ENCODE data around the gene APBA1.

GRCh38 chr9:69411246-69411645, 260.9 kb downstream of the APBA1 start:
- TF ChIP-seq, protein P1, sequence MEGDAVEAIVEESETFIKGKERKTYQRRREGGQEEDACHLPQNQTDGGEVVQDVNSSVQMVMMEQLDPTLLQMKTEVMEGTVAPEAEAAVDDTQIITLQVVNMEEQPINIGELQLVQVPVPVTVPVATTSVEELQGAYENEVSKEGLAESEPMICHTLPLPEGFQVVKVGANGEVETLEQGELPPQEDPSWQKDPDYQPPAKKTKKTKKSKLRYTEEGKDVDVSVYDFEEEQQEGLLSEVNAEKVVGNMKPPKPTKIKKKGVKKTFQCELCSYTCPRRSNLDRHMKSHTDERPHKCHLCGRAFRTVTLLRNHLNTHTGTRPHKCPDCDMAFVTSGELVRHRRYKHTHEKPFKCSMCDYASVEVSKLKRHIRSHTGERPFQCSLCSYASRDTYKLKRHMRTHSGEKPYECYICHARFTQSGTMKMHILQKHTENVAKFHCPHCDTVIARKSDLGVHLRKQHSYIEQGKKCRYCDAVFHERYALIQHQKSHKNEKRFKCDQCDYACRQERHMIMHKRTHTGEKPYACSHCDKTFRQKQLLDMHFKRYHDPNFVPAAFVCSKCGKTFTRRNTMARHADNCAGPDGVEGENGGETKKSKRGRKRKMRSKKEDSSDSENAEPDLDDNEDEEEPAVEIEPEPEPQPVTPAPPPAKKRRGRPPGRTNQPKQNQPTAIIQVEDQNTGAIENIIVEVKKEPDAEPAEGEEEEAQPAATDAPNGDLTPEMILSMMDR (conservative IDR thresholded peaks at IDR 0.05 in 1 of 2, IDR thresholded peaks at IDR 0.05 in 1 of 2; ENCODE audit: extremely low read depth in 1 of 2, insufficient read depth in 1 of 2, low read depth in 1 of 2, low read length in 2 of 2), result no peak
- TF ChIP-seq EZH2 (IDR thresholded peaks at IDR 0.05; ENCODE audit: borderline replicate concordance, low read length), result no peak
